NCI-H748 (cell line): ENCODE results near the gene KCNK15.

Experiments used
- DNase-seq: peaks from one replicate; lab custom pipeline; 2025; ENCODE audit not compliant: unreplicated experiment; lab: John Stamatoyannopoulos, UW

The KCNK15 gene

DNA sequence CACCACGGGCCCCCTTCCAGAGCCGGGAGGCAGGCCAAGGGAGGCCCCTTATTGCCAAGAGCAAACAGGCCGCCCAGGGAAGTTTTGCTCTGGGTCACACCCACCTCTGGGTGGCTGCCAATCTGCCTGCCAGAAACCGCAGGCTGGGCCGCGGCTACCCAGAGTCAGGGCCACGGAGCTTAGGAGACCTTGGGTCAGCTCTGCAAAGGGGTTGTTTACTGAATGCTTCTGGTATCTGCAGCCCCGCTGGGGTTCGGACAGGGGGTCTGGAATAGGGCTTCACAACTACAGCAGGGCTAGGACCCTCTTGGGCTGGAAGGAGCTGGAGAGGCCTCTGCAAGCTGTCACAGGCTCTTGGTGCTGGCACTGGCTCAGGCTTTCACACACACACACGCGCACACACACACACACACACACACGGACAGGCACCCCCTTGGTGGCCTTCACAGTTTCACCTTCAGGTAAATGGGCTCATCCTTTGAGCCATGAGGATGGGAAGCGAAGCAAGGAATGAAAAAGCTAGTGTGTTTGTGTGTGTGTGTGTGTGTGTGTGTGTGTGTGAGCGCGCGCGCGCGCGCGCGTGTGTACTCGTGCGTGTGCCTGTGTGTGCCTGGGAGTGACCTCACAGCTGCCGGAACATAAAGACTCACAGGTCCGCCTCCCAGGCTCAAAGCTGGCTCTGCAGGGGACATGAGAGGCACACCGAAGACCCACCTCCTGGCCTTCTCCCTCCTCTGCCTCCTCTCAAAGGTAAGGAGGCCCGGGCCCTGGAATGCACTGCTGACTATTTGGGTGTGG is 30.8 kb upstream of the KCNK15 start, which contains the start of gene CCN5:
Gene CCN5, plus strand, starts transcription at position 669 of the 798 bp plus-strand sequence. Its CDS starts 22 bp downstream, at position 691.
- DNase-seq: peak; percentile 7

GRCh38 chr20:44715499-44716308 is 30.0 kb upstream of the KCNK15 start:
- DNase-seq: no peak

DNA sequence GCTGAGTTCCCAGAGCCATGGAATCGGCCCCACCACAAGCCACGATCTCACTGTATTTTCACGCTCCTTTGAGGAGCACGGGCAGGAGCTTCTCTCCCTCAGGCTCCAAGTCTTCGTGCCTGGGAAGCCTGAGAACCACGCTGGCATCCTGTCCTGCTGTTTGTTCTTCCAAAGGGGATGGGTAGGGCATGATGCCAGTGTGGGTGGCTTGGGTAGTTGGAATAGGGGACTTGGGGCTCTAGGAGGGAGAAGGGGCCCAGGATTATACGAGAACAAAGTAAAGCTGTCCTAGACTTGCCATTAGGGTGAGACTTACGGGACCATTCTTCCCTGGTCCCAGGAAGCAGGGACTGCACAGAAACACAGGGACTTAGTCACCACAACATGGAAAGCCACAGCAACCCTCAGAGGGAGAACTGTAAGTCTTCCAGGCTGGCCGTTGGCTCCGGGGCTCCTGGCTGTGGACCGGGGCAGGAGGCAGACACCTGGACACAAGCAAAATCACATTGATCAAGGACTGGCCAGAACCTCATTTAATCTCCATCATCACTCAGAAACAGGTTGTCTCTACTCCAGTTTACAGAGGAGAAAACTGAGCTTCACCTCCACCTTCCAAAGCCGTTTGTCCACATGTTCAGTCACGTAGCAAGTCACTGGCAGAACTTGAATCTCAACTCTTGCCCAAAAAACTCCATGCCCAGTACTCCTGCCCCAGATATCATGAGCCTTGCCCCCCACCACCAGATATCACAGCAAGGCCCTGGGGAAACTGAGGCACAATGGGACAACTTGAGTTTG is 29.2 kb upstream of the KCNK15 start:
- no peak for DNase-seq

DNA sequence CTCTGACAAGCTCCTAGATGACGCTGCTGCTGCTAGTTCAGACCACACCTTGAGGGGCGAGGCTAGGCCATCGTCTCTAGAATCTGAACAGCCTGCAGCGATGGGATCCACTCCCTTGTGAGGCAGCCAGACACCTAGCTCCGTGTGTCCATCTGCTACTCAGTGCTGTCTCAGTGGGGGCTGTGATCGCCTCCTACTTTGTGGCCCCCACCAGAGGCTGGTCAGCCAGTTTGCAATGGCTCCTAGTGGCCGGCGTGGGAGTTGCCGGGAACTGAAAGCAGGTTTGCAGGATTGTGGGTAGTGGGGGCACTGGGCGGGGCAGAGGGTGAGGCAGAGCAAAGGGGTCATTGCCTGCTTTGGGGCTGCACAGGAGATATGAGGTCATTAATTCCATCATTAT is 27.7 kb upstream of the KCNK15 start:
- no peak for DNase-seq

DNA sequence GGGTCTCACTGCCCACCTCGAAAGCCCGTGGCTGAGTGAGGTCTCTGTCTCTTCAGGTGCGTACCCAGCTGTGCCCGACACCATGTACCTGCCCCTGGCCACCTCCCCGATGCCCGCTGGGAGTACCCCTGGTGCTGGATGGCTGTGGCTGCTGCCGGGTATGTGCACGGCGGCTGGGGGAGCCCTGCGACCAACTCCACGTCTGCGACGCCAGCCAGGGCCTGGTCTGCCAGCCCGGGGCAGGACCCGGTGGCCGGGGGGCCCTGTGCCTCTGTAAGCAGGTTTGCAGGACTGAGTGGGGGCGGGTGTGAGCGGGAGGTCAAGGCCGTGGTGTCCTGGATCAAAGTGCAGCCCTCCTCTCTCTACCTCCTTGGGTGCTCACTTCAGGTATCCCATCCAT is 25.8 kb upstream of the KCNK15 start:
- DNase-seq: no peak

DNA sequence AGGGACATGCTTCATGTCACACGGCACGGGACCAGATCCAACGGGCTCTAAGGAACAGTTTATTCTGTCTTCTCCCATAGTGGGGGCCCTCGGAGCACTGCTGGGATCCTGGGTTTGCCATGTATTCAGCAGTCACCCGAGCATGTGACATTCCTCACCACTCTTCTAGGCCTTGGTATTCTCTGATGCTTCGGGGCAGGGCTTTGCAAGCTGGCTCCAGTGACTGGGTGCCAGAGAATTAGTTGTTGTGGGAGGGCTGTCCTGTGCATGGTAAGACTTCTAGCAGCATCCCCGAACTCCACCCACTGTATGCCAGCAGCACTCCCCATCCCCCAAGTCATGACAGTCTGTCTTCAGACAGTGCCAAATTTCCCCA is 25.1 kb upstream of the KCNK15 start:
- no peak for DNase-seq

GRCh38 chr20:44720997-44721784 is 24.5 kb upstream of the KCNK15 start:
- DNase-seq: no peak

DNA sequence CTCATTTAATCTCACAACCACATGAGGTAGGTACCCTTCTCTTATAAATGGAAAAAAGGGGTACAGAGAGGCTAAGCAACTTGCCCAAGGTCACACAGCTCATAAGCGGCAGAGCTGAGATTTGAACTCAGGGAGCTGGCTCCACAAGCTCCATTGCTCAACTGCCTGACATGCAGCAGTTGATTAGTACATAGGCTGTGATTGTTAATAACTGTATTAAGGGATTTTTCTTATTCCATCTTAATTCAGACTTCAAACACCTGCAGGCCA is 23.9 kb upstream of the KCNK15 start:
- no peak for DNase-seq

GRCh38 chr20:44722990-44723389 is 22.7 kb upstream of the KCNK15 start:
- DNase-seq: no peak

- DNase-seq: no peak
These were observed 22.3 kb upstream of the KCNK15 start for GRCh38 chr20:44723391-44723790.

GRCh38 chr20:44723798-44724362 is 21.8 kb upstream of the KCNK15 start:
- DNase-seq: no peak

DNA sequence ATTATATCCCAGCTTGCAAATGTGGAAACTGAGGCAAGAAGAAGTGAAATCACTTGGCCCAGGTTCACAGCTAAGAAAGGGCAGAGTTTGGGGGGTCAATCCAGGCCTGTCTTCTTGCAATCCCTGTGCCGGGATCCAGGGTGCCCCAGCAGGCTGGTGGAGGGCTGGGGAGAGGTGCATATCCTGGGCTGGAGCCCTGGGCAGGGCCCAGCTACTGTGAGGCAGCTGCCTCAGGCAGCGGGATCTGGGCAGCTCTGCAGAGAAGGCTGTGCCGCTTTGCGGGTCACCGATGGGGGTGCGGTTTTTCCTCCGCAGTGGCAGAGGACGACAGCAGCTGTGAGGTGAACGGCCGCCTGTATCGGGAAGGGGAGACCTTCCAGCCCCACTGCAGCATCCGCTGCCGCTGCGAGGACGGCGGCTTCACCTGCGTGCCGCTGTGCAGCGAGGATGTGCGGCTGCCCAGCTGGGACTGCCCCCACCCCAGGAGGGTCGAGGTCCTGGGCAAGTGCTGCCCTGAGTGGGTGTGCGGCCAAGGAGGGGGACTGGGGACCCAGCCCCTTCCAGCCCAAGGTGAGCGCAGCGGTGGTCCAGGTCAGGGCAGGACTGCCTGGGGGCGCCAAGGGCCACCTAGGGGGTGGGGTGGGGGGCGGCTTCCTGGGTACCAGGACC is 21.1 kb upstream of the KCNK15 start:
- no peak for DNase-seq

DNA sequence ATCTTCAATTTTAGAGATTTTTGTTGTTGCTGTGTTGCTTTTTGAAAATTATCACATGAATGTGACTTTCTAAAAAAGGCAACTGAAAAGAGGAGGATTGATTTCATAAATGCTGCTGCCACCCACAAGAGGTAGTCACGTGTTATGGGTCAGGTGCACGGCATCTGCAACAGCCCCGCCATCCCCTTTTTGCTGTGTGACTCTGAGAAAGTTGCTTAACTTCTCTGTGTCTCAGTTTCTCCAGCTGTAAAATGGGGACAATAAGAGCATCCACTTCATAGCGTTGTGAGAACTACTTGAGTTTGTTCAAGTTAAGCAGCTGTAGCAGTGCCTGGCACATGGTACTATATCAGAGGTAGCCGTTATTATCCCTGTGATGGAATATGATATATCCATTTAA is 19.8 kb upstream of the KCNK15 start:
- DNase-seq: no peak

GRCh38 chr20:44727039-44727438 is 18.6 kb upstream of the KCNK15 start:
- DNase-seq: no peak

- no peak for DNase-seq
These were observed 18.0 kb upstream of the KCNK15 start for GRCh38 chr20:44727651-44728050.

- peak; percentile 48 for DNase-seq
These were observed 16.7 kb upstream of the KCNK15 start for GRCh38 chr20:44728801-44729443.

DNA sequence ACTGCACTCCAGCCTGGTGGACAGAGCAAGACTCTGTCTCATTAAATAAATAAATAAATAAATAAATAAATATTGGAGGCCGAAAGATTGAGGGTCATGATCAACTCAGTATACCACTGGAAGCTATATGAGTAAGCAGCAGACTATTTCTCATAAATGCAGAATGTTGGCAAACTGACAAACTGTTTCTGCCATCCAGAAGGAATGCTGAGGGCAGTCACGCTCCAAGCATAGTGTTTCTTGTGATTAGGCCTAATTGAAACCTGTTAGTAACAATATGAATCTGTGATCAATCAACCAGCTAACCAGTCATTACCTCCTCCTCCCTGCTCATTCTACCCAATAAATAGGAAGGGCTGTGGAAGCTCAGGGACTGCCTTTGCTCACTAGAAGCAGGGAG is 15.2 kb upstream of the KCNK15 start:
- DNase-seq: no peak

DNA sequence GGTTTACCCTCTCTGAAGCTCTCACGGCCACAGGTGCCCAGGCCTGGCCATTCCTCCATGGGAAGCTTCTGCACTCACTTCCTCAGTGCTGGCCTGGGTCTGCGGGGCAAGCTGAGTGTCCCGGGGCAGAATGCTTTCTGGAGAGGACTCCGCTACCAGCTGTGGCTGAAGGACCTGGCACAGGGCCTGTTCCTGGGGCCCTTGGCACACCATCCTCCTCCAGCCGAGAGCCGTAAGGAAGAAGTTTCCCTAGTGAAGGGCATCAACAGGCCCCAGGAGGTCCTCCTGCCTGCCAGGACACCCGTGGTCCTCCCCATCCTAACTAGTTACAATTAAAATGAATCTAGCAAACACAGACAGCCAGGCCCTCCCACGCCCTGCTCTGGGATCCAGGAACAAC is 14.0 kb upstream of the KCNK15 start:
- no peak for DNase-seq

GRCh38 chr20:44732327-44732726 is 13.3 kb upstream of the KCNK15 start:
- DNase-seq: no peak
